ENCODE data around the gene PNKD. TPM values are rescaled to one million over a fixed set of nuclear protein-coding genes. Genes with fewer than 3 reads are reported as not detected.
A peak's percentile ranks its signal among the peaks of the same experiment; 100 is the strongest.

Gene PNKD
- total RNA-seq, 1 donor from 2014 or later = 39.1 TPM

GRCh38 chr2:218290316-218291261 lies 20.3 kb downstream of the PNKD start:
- H3K4me1 ChIP-seq (ENCODE audit: control insufficient read depth in 3 of 3, insufficient read depth in 3 of 3, low read length in 3 of 3) = peaks cover 52 to 66% (median 61%) of the 10 kb centered on the region in 3 donors
- H3K27me3 ChIP-seq (ENCODE audit: control insufficient read depth in 3 of 3, insufficient read depth in 3 of 3, low read length in 3 of 3) = no peaks in the 10 kb centered on the region
- H3K9ac ChIP-seq (ENCODE audit: low read depth in 1 of 3, low read length in 3 of 3) = peak overlapping the region; percentile 94 to 97 (median 95)
- peak overlapping the region; percentile 89 to 97 (median 93) for H3K4me3 ChIP-seq (ENCODE audit: low read length in 3 of 3)
- H3K9me3 ChIP-seq (ENCODE audit: control insufficient read depth in 3 of 3, low read length in 3 of 3) = no peaks in the 10 kb centered on the region
- no peaks in the 10 kb centered on the region for H3K36me3 ChIP-seq (ENCODE audit: control insufficient read depth in 3 of 3, insufficient read depth in 3 of 3, low read length in 3 of 3)
- H3K27ac ChIP-seq (ENCODE audit: low read depth, low read length) = peak overlapping the region; percentile 100

GRCh38 chr2:218291318-218292047 lies 21.2 kb downstream of the PNKD start:
- Histone ChIP-seq H3K4me3 (ENCODE audit: low read length in 3 of 3) (peak overlapping the region; percentile 89 to 97 (median 93)), H3K4me1 (ENCODE audit: control insufficient read depth in 3 of 3, insufficient read depth in 3 of 3, low read length in 3 of 3) (peaks cover 43 to 57% (median 52%) of the 10 kb centered on the region in 3 donors), H3K27ac (ENCODE audit: low read depth, low read length) (peak overlapping the region; percentile 100), H3K36me3 (ENCODE audit: control insufficient read depth in 3 of 3, insufficient read depth in 3 of 3, low read length in 3 of 3) (no peaks in the 10 kb centered on the region), H3K9ac (ENCODE audit: low read depth in 1 of 3, low read length in 3 of 3) (peak overlapping the region; percentile 94 to 97 (median 95)), H3K9me3 (ENCODE audit: control insufficient read depth in 3 of 3, low read length in 3 of 3) (no peaks in the 10 kb centered on the region), H3K27me3 (ENCODE audit: control insufficient read depth in 3 of 3, insufficient read depth in 3 of 3, low read length in 3 of 3) (no peaks in the 10 kb centered on the region)

GRCh38 chr2:218292048-218293014 lies 22.0 kb downstream of the PNKD start, which contains the start of gene TMBIM1:
TSS of gene TMBIM1 (minus strand) at chr2:218292503. CDS start at chr2:218282141, 10,362 bp downstream.
- peak within 1 kb of the TSS; percentile 94 to 97 (median 95) for H3K9ac ChIP-seq (ENCODE audit: low read depth in 1 of 3, low read length in 3 of 3)
- peak within 1 kb of the TSS; percentile 100 for H3K27ac ChIP-seq (ENCODE audit: low read depth, low read length)
- H3K27me3 ChIP-seq (ENCODE audit: control insufficient read depth in 3 of 3, insufficient read depth in 3 of 3, low read length in 3 of 3) = no peaks in the 10 kb centered on the region
- H3K4me1 ChIP-seq (ENCODE audit: control insufficient read depth in 3 of 3, insufficient read depth in 3 of 3, low read length in 3 of 3) = peaks cover 37 to 49% (median 45%) of the 10 kb centered on the region in 3 donors
- no peaks in the 10 kb centered on the region for H3K9me3 ChIP-seq (ENCODE audit: control insufficient read depth in 3 of 3, low read length in 3 of 3)
- H3K36me3 ChIP-seq (ENCODE audit: control insufficient read depth in 3 of 3, insufficient read depth in 3 of 3, low read length in 3 of 3) = no peaks in the 10 kb centered on the region
- H3K4me3 ChIP-seq (ENCODE audit: low read length in 3 of 3) = peak within 1 kb of the TSS; percentile 89 to 97 (median 93)

GRCh38 chr2:218293715-218294429 lies 23.6 kb downstream of the PNKD start:
- Histone ChIP-seq H3K4me1 (ENCODE audit: control insufficient read depth in 3 of 3, insufficient read depth in 3 of 3, low read length in 3 of 3) (peaks cover 31 to 39% (median 37%) of the 10 kb centered on the region in 3 donors), H3K27ac (ENCODE audit: low read depth, low read length) (no peak overlapping the region), H3K27me3 (ENCODE audit: control insufficient read depth in 3 of 3, insufficient read depth in 3 of 3, low read length in 3 of 3) (no peaks in the 10 kb centered on the region), H3K9ac (ENCODE audit: low read depth in 1 of 3, low read length in 3 of 3) (no peak overlapping the region), H3K9me3 (ENCODE audit: control insufficient read depth in 3 of 3, low read length in 3 of 3) (no peaks in the 10 kb centered on the region), H3K36me3 (ENCODE audit: control insufficient read depth in 3 of 3, insufficient read depth in 3 of 3, low read length in 3 of 3) (no peaks in the 10 kb centered on the region), H3K4me3 (ENCODE audit: low read length in 3 of 3) (no peak overlapping the region)

- peaks cover 29 to 33% (median 33%) of the 10 kb centered on the region in 3 donors for H3K4me1 ChIP-seq (ENCODE audit: control insufficient read depth in 3 of 3, insufficient read depth in 3 of 3, low read length in 3 of 3)
- H3K9me3 ChIP-seq (ENCODE audit: control insufficient read depth in 3 of 3, low read length in 3 of 3) = no peaks in the 10 kb centered on the region
- no peak overlapping the region for H3K9ac ChIP-seq (ENCODE audit: low read depth in 1 of 3, low read length in 3 of 3)
- H3K4me3 ChIP-seq (ENCODE audit: low read length in 3 of 3) = no peak overlapping the region
- no peaks in the 10 kb centered on the region for H3K36me3 ChIP-seq (ENCODE audit: control insufficient read depth in 3 of 3, insufficient read depth in 3 of 3, low read length in 3 of 3)
- no peak overlapping the region for H3K27ac ChIP-seq (ENCODE audit: low read depth, low read length)
- H3K27me3 ChIP-seq (ENCODE audit: control insufficient read depth in 3 of 3, insufficient read depth in 3 of 3, low read length in 3 of 3) = no peaks in the 10 kb centered on the region
These were observed 24.2 kb downstream of the PNKD start for GRCh38 chr2:218294430-218295022.

- H3K9me3 ChIP-seq (ENCODE audit: control insufficient read depth in 3 of 3, low read length in 3 of 3) = no peaks in the 10 kb centered on the region
- no peak overlapping the region for H3K27ac ChIP-seq (ENCODE audit: low read depth, low read length)
These were observed 24.7 kb downstream of the PNKD start for GRCh38 chr2:218295029-218295428.

GRCh38 chr2:218296200-218296599 lies 25.9 kb downstream of the PNKD start:
- Histone ChIP-seq H3K9me3 (ENCODE audit: control insufficient read depth in 3 of 3, low read length in 3 of 3) (no peaks in the 10 kb centered on the region), H3K9ac (ENCODE audit: low read depth in 1 of 3, low read length in 3 of 3) (no peak overlapping the region), H3K4me3 (ENCODE audit: low read length in 3 of 3) (no peak overlapping the region), H3K27me3 (ENCODE audit: control insufficient read depth in 3 of 3, insufficient read depth in 3 of 3, low read length in 3 of 3) (no peaks in the 10 kb centered on the region), H3K27ac (ENCODE audit: low read depth, low read length) (no peak overlapping the region), H3K36me3 (ENCODE audit: control insufficient read depth in 3 of 3, insufficient read depth in 3 of 3, low read length in 3 of 3) (no peaks in the 10 kb centered on the region), H3K4me1 (ENCODE audit: control insufficient read depth in 3 of 3, insufficient read depth in 3 of 3, low read length in 3 of 3) (peaks cover 12 to 17% (median 16%) of the 10 kb centered on the region in 3 donors)

More at GRCh38 chr2:218295029-218295428, 24.7 kb downstream of the PNKD start:
- Histone ChIP-seq H3K4me1 (ENCODE audit: control insufficient read depth in 3 of 3, insufficient read depth in 3 of 3, low read length in 3 of 3) (peaks cover 24 to 28% (median 28%) of the 10 kb centered on the region in 3 donors), H3K9ac (ENCODE audit: low read depth in 1 of 3, low read length in 3 of 3) (no peak overlapping the region), H3K27me3 (ENCODE audit: control insufficient read depth in 3 of 3, insufficient read depth in 3 of 3, low read length in 3 of 3) (no peaks in the 10 kb centered on the region), H3K36me3 (ENCODE audit: control insufficient read depth in 3 of 3, insufficient read depth in 3 of 3, low read length in 3 of 3) (no peaks in the 10 kb centered on the region), H3K4me3 (ENCODE audit: low read length in 3 of 3) (no peak overlapping the region)

GRCh38 chr2:218296847-218297246 lies 26.5 kb downstream of the PNKD start:
- H3K4me3 ChIP-seq (ENCODE audit: low read length in 3 of 3) = no peak overlapping the region
- no peak overlapping the region for H3K9ac ChIP-seq (ENCODE audit: low read depth in 1 of 3, low read length in 3 of 3)
- H3K9me3 ChIP-seq (ENCODE audit: control insufficient read depth in 3 of 3, low read length in 3 of 3) = no peaks in the 10 kb centered on the region
- peaks cover 5 to 11% (median 10%) of the 10 kb centered on the region in 3 donors for H3K4me1 ChIP-seq (ENCODE audit: control insufficient read depth in 3 of 3, insufficient read depth in 3 of 3, low read length in 3 of 3)
- H3K27ac ChIP-seq (ENCODE audit: low read depth, low read length) = no peak overlapping the region
- H3K36me3 ChIP-seq (ENCODE audit: control insufficient read depth in 3 of 3, insufficient read depth in 3 of 3, low read length in 3 of 3) = no peaks in the 10 kb centered on the region
- H3K27me3 ChIP-seq (ENCODE audit: control insufficient read depth in 3 of 3, insufficient read depth in 3 of 3, low read length in 3 of 3) = no peaks in the 10 kb centered on the region

Data from skeletal muscle tissue (tissue), 4 donors.